CD1c-positive myeloid dendritic cell (primary cell): ENCODE results near the gene SPINK13.
"Not testable (repeated sequence)": the region's sequence is repeated elsewhere in the genome, so short reads cannot be mapped to it uniquely, and the experiment has no call there.

Source experiments
- DNase-seq: peaks from one replicate; pipeline ENCODE4 v3.0.0-alpha.2; 2016; ENCODE audit errors: extremely low spot score

The SPINK13 gene

DNA sequence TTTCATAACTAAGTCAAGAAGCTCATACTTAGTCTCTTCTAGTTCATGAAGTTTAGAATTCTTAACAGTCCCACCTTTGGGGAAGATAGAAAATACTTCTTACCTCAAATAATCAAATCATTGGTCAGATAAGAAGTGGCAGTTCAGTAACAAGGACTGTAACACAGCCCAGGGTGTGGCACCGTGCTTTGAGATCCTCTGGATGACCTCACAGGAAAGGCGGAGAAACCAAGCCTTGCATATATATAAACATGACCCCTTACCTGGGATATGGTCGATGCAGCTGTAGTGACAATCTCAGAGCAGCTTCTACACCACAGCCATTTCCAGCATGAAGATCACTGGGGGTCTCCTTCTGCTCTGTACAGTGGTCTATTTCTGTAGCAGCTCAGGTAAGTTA is 43.6 kb downstream of the SPINK13 start, which contains the start of gene SPINK7:
Gene SPINK7 (plus strand): TSS at position 271 of the 400 bp plus-strand sequence. CDS start 61 bp downstream, at position 332.
- no peak for DNase-seq

DNA sequence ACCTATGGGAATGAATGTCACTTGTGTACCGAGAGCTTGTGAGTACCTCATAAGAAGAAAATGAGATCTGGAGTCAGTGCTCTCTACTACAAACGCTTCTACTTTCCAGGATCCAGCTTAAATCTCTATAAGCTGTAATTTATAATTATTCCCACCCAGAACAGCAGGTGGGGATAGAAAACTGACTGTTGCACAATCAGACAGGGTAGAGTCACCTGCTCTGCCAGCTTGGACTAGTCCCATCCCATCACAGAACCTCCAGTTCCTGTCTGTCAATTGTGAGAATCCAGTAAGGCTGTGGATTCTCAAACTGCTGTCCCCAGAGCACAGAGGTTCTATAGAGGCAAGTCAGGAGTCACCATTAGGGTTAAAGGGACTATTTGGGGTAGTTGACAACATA is 45.6 kb downstream of the SPINK13 start:
- DNase-seq, result no peak

DNA sequence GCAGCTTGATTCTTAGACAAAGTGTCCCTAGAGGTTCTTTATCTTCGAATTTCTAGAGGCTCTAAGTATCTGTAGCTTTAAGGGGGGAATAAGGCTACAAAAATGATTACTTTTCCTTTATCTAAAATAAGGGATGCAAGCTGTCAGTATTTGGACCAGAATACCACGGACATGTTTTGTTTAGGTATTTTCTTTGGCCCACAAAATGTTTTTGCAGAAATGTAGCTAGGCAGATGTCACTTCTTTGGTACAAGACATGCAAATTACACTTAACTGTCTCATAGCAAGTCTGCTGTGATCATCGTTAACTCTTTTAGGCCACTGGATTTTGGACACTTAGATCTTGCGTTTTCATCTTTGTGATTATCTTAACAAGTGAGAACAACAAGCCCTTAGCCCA is 46.1 kb downstream of the SPINK13 start:
- no peak for DNase-seq

DNA sequence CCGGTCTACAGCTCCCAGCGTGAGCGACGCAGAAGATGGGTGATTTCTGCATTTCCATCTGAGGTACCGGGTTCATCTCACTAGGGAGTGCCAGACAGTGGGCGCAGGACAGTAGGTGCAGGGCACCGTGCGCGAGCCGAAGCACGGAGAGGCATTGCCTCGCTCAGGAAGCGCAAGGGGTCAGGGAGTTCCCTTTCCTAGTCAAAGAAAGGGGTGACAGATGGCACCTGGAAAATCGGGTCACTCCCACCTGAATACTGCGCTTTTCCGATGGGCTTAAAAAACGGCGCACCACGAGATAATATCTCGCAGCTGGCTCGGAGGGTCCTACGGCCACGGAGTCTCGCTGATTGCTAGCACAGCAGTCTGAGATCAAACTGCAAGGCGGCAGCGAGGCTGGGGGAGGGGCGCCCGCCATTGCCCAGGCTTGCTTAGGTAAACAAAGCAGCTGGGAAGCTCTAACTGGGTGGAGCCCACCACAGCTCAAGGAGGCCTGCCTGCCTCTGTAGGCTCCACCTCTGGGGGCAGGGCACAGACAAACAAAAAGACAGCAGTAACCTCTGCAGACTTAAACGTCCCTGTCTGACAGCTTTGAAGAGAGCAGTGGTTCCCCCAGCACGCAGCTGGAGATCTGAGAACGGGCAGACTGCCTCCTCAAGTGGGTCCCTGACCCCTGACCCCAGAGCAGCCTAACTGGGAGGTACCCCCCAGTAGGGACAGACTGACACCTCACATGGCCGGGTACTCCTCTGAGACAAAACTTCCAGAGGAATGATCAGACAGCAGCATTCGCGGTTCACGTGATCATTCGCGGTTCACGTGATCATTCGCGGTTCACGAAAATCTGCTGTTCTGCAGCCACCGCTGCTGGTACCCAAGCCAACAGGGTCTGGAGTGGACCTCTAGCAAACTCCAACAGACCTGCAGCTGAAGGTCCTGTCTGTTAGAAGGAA is 51.7 kb downstream of the SPINK13 start:
- not testable (repeated sequence) for DNase-seq

DNA sequence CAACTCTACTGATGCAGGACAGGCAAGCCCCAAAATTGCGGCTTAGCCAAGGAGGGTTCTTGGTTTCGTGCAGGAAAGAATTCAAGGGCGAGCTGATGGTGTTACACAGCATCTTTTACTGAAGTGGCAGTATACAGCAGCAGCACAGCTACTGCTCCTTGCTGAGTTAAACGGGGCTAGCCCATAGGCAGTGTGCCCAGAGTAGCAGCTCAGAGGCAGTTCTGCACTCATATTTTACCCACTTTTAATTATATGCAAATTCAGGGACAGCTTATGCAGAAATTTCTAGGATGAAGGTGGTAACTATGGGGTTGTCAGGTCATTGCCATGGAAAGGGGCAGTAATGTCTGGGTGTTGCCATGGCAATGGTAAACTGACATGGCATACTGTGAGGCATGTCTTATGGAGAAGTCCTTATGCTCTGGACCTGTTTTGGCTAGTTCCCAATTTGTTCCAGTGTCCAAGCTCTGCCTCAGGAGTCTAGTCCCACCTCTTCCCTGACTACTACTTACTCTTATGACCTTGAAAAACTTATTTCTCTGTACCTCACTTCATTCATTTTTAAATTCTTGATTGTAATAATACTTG is 64.8 kb downstream of the SPINK13 start:
- DNase-seq, result no peak

DNA sequence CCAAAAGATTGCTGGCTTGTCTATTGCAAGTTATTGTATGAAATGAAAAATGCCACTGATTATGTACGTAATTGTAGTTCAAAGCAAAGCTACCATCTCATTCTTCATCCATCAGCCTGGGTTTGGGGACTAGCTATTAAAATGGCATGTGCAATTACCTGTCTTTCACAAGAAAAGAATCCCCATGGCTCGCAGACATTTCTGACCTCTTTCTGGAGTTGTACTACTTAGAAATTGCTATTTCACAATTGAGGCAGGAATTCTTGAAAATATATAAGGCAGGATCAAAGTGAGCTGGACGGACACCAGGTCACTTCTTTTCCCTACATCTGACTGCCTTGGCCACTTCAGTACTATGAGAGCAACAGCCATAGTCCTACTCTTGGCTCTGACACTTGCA is 66.7 kb downstream of the SPINK13 start, which contains the start of gene SPINK9:
Gene SPINK9 (plus strand): TSS at position 301 of the 400 bp plus-strand sequence. CDS start 55 bp downstream, at position 356.
- no peak for DNase-seq
